Measurements from ENCODE around the gene RASGRF1.

RASGRF1 gene

GRCh38 chr15:78950902-78951840, 139.4 kb downstream of the RASGRF1 start:
- no peak for DNase-seq

- DNase-seq: no peak
Observed at GRCh38 chr15:78950343-78950742, 140.2 kb downstream of the RASGRF1 start.

GRCh38 chr15:78949461-78949860, 141.1 kb downstream of the RASGRF1 start:
- no peak for DNase-seq

GRCh38 chr15:78947506-78947905, 143.1 kb downstream of the RASGRF1 start:
- DNase-seq: no peak

- DNase-seq: no peak
Observed at GRCh38 chr15:78946493-78946892, 144.1 kb downstream of the RASGRF1 start.

GRCh38 chr15:78944669-78945407, 145.7 kb downstream of the RASGRF1 start, which contains the start of gene CTSH:
Gene CTSH, minus strand, starts transcription at chr15:78945046. Its CDS starts 65 bp downstream, at chr15:78944981.
- peak; percentile 45 for DNase-seq

GRCh38 chr15:78944202-78944625, 146.4 kb downstream of the RASGRF1 start:
- no peak for DNase-seq

GRCh38 chr15:78943692-78944091, 146.9 kb downstream of the RASGRF1 start:
- no peak for DNase-seq

GRCh38 chr15:78942741-78943140, 147.8 kb downstream of the RASGRF1 start:
- DNase-seq: no peak

- DNase-seq: no peak
Observed at GRCh38 chr15:78938658-78939488, 151.7 kb downstream of the RASGRF1 start.

GRCh38 chr15:78937132-78937739, 153.3 kb downstream of the RASGRF1 start:
- no peak for DNase-seq

- DNase-seq: no peak
Observed at GRCh38 chr15:78934655-78935023, 155.9 kb downstream of the RASGRF1 start.

- DNase-seq: no peak
Observed at GRCh38 chr15:78933823-78934654, 156.5 kb downstream of the RASGRF1 start.

- DNase-seq: no peak
Observed at GRCh38 chr15:78933187-78933822, 157.3 kb downstream of the RASGRF1 start.

- DNase-seq: no peak
Observed at GRCh38 chr15:78932258-78932808, 158.2 kb downstream of the RASGRF1 start.

- DNase-seq: no peak
Observed at GRCh38 chr15:78931439-78932257, 158.9 kb downstream of the RASGRF1 start.

- no peak for DNase-seq
Observed at GRCh38 chr15:78930577-78931388, 159.8 kb downstream of the RASGRF1 start.

- DNase-seq: no peak
Observed at GRCh38 chr15:78929536-78930264, 160.9 kb downstream of the RASGRF1 start.
